ENCODE results near the gene OR2S2. TPM values are rescaled to one million over a fixed set of nuclear protein-coding genes. Genes with fewer than 3 reads are reported as not detected.
A peak's percentile ranks its signal among the peaks of the same experiment; 100 is the strongest.
"Not testable (repeated sequence)": the region's sequence is repeated elsewhere in the genome, so short reads cannot be mapped to it uniquely, and the experiment has no call there.

OR2S2 gene
- total RNA-seq, 2 experiments from 2014 or later, result not detected

DNA sequence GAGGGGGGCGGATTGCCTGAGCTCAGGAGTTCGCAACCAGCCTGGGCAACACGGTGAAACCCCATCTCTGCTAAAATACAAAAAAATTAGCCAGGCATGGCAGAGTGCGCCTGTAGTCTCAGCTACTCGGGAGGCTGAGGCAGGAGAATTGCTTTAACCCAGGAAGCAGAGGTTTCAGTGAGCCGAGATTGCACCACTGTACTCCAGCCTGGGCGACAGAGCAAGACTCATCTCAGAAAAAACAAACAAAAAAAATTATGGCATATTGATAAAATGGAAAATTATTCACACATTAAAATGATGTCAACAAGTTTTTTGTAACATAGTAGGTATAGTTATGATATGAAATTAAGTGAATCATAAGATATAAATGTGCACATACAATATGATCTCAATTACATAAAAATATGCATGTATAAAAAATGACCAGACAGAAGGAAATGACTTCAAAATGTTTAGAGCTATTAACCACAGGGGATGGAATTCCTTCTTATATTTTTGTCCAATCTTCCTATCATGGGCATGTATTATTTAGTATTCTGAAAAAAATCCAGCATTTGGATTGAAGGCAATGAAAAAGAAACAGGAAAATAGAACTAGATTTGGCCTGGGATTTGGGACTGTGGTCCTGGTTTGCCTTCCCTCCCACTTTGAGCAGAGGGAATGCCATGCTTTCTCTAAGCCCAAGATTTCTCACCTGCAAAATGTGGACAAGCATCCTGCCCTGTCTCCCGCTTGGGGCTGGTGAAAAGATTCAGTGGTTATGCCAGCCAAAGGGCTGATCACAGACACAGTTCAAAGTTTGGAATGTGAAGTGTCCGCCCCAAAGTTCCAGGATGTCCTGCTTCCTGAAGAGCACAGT is 29.1 kb downstream of the OR2S2 start:
- no peak for DNase-seq
- no peak overlapping the region for H3K4me3 Mint-ChIP-seq
- H3K9me3 Mint-ChIP-seq, result no peaks in the 10 kb centered on the region
- CTCF ChIA-PET, result interaction anchor here (2.3 kb wide), 1 partner anchor 16 kb away, joined by 7 read pairs; no protein-coding TSS in a partner anchor
- peaks cover 21% of the 10 kb centered on the region for H3K4me1 Mint-ChIP-seq (ENCODE audit: low read depth)
- no peaks in the 10 kb centered on the region for H3K27me3 Mint-ChIP-seq (ENCODE audit: low read depth)
- no peaks in the 10 kb centered on the region for H3K36me3 Mint-ChIP-seq (ENCODE audit: low read depth)
- H3K27ac Mint-ChIP-seq, result no peak overlapping the region
- intact Hi-C loops (cut with micrococcal nuclease), result no loop called here

DNA sequence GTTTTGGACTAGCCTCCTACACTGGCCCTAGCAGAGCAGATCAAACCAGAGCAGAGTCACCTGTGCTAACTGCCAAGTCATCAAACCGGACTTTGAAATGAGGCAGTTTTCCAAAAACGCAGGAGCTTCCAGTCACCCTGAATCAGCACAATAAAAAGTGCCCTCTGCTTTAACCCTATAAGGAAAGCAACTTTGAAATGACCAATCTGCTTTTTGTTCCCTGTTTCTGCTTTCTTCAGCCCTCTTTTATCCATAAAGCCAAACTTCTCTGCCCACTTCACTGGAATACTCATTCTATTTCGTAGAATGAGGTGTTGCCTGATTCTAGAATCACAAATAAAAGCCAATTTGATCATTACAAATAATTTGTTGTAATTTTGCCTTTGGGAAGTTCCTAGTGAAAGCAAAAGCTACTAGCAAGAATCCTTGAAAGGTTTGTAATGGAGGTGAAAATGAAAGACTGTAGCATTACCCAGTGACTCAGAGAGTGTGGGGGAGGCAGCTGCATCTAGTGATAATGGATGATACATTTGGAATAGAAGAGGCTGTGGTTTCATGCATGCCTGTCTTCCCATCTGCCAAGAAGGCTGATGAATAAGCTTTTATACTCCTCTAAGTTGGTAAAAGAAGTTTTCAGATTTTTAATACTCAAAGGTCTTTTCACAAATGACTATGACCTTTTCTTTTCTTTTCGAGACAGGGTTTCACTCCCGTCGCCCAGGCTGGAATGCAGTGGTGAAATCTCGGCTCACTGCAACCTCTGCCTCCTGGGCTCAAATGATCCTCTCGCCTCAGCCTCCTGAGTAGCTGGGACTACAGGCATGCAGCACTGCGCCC is 33.8 kb downstream of the OR2S2 start:
- DNase-seq, result peak; percentile 76
- H3K4me3 Mint-ChIP-seq, result no peak overlapping the region
- H3K27ac Mint-ChIP-seq, result no peak overlapping the region
- H3K27me3 Mint-ChIP-seq (ENCODE audit: low read depth), result no peaks in the 10 kb centered on the region
- H3K4me1 Mint-ChIP-seq (ENCODE audit: low read depth), result peaks cover 26% of the 10 kb centered on the region
- intact Hi-C loops (cut with micrococcal nuclease), result loop anchor here (1.0 kb wide), 2 partner anchors 8 to 16 kb away; no protein-coding TSS in a partner anchor
- CTCF ChIA-PET, result interaction anchor here (0.9 to 2.4 kb wide), 5 partner anchors 16 to 83 kb away, joined by 4 to 13 read pairs (median 7); no protein-coding TSS in a partner anchor
- no peaks in the 10 kb centered on the region for H3K9me3 Mint-ChIP-seq
- H3K36me3 Mint-ChIP-seq (ENCODE audit: low read depth), result no peaks in the 10 kb centered on the region

DNA sequence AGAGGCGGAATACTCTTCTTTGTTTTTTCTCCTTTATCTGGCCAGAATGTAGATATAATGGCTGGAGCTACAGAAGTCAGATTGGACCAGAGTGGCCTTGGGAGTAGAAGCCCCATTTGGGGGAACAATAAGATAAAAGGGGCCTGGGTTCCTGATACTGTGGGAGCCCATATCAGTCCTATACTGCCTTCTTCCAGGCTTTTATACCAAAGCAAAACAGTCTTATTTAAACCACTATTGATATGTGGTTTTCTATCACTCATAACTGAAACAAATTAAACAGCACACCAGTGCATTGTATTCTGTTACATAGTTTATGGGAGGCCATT is 34.4 kb downstream of the OR2S2 start:
- Mint-ChIP-seq H3K27me3 (ENCODE audit: low read depth) (no peaks in the 10 kb centered on the region), H3K4me1 (ENCODE audit: low read depth) (peaks cover 26% of the 10 kb centered on the region), H3K4me3 (no peak overlapping the region), H3K36me3 (ENCODE audit: low read depth) (no peaks in the 10 kb centered on the region), H3K9me3 (no peaks in the 10 kb centered on the region), H3K27ac (no peak overlapping the region)
- DNase-seq, result no peak
- intact Hi-C loops (cut with micrococcal nuclease), result no loop called here
- CTCF ChIA-PET, result interaction anchor here (1.6 to 2.4 kb wide), 4 partner anchors 17 to 22 kb away, joined by 6 to 13 read pairs (median 8); no protein-coding TSS in a partner anchor

DNA sequence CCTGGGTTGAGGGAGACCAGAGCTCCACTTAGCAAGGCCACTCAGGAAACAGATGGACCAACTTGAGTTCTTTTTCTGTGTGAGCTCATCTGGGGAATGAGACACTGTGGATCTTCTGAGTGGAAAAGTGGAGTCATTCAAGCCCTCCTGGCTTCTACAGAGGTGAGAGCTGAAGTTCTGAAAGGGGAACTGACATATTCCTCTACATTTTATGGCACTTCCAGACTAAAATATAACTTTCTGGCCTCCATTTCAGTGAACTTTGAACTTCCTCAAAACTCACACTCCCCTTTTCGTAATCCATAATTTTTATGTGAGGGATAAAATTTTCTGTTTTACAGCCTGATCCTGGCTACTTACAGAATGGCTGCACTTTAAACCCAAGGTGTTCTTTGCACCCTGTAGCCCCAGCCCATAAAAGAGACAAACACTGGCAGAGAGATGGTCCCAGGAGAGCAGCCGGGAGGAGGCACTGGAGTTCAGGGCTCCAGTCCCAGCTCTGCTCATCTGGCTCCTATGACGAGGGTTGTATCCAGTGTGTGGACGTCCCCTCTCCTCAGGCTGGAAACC is 37.8 kb downstream of the OR2S2 start:
- intact Hi-C loops (cut with micrococcal nuclease), result no loop called here
- H3K36me3 Mint-ChIP-seq (ENCODE audit: low read depth), result no peaks in the 10 kb centered on the region
- no peak for DNase-seq
- H3K27me3 Mint-ChIP-seq (ENCODE audit: low read depth), result no peaks in the 10 kb centered on the region
- no peak overlapping the region for H3K4me3 Mint-ChIP-seq
- CTCF ChIA-PET, result interaction anchor here (0.7 to 2.6 kb wide), 5 partner anchors 17 to 88 kb away, joined by 3 to 10 read pairs (median 4); no protein-coding TSS in a partner anchor
- H3K4me1 Mint-ChIP-seq (ENCODE audit: low read depth), result peaks cover 26% of the 10 kb centered on the region
- H3K9me3 Mint-ChIP-seq, result no peaks in the 10 kb centered on the region
- no peak overlapping the region for H3K27ac Mint-ChIP-seq

DNA sequence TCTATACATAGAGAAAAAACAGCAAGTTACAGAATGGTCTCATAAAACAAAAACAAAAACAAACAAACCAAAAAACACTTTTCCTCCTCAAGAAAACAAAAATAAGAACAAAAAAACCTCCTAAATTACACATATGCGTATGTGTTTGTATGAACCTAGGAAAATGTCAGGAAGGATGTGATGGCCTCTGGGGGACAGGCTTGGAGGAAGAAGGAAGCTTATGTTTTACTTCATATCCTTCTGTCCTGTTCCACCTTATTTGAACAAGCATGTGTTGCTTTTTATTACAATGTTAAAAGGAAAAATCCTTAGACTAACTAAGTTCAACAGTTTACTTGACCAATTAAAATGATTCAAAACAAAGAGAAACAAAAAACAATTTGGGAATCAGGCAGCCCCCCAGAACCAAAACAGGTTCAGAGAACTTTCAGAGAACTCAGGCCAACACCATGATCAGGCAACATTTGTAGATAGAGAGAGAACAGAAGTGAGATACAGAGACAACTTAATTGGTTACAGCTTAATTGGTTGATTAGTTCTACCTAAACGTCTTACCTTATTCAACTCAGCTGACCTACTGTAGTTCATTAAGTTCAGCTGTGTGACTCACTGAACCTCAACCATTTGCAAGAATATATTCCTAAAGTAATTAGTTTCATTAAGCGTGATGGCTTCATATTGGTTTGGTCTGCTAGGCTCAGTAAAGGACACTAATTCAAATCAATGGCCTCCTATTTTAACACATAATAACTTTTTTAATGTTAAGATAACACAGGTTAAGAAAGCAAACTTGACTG is 38.5 kb downstream of the OR2S2 start:
- H3K27me3 Mint-ChIP-seq (ENCODE audit: low read depth), result no peaks in the 10 kb centered on the region
- H3K27ac Mint-ChIP-seq, result no peak overlapping the region
- H3K36me3 Mint-ChIP-seq (ENCODE audit: low read depth), result no peaks in the 10 kb centered on the region
- intact Hi-C loops (cut with micrococcal nuclease), result no loop called here
- H3K9me3 Mint-ChIP-seq, result no peaks in the 10 kb centered on the region
- no peak for DNase-seq
- H3K4me3 Mint-ChIP-seq, result no peak overlapping the region
- CTCF ChIA-PET, result interaction anchor here (0.7 to 2.6 kb wide), 5 partner anchors 16 to 89 kb away, joined by 3 to 10 read pairs (median 8); no protein-coding TSS in a partner anchor
- peaks cover 21% of the 10 kb centered on the region for H3K4me1 Mint-ChIP-seq (ENCODE audit: low read depth)

DNA sequence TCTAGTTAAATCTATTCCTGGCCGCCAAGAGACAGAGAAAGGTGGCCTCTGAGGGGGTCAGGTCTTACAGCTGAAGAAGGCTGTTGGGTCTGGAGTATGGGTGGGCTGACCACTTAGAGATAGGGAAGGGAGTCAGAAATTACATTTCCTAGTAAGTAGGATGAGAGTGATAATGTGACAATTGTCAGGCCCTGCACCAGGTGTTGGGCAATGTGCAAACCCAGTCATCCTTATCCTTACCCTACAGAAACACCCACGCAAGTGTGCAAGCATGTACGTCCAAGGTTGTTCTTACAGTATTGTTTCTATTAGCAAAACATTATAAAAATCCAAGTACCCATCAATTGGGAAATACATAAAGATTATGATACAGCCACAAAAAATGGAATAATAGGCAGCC is 39.2 kb downstream of the OR2S2 start:
- no peaks in the 10 kb centered on the region for H3K9me3 Mint-ChIP-seq
- H3K36me3 Mint-ChIP-seq (ENCODE audit: low read depth), result no peaks in the 10 kb centered on the region
- H3K27me3 Mint-ChIP-seq (ENCODE audit: low read depth), result no peaks in the 10 kb centered on the region
- intact Hi-C loops (cut with micrococcal nuclease), result no loop called here
- peaks cover 14% of the 10 kb centered on the region for H3K4me1 Mint-ChIP-seq (ENCODE audit: low read depth)
- CTCF ChIA-PET, result interaction anchor here (1.2 to 2.6 kb wide), 4 partner anchors 16 to 90 kb away, joined by 4 to 10 read pairs (median 8); no protein-coding TSS in a partner anchor
- H3K4me3 Mint-ChIP-seq, result no peak overlapping the region
- no peak overlapping the region for H3K27ac Mint-ChIP-seq
- no peak for DNase-seq

DNA sequence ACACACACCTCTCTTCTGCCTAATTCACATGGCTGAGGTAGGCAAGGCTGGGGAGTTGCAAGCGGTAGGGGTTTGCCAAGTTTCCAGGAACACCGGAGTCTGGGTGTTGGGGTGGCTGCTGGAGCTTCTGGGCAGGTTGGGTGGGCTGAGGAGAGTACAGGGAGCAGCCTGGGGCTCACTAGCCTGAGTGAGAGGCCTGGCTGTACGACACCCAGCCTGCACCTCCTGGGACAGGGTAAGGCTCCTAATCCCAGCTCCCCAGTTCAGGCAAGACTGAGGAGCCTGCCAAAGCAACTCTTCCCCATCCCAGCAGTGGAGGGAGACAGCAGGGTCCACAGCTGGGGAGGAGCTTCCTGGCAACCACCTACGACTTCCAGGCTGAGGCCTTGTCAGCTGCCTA is 40.7 kb downstream of the OR2S2 start:
- H3K4me3 Mint-ChIP-seq, result no peak overlapping the region
- no peak for DNase-seq
- no peaks in the 10 kb centered on the region for H3K36me3 Mint-ChIP-seq (ENCODE audit: low read depth)
- no peak overlapping the region for H3K27ac Mint-ChIP-seq
- H3K4me1 Mint-ChIP-seq (ENCODE audit: low read depth), result peaks cover 8% of the 10 kb centered on the region
- CTCF ChIA-PET, result interaction anchor here (0.7 to 2.1 kb wide), 2 partner anchors 14 to 28 kb away, joined by 4 to 8 read pairs; no protein-coding TSS in a partner anchor
- intact Hi-C loops (cut with micrococcal nuclease), result no loop called here
- no peaks in the 10 kb centered on the region for H3K27me3 Mint-ChIP-seq (ENCODE audit: low read depth)
- no peaks in the 10 kb centered on the region for H3K9me3 Mint-ChIP-seq

DNA sequence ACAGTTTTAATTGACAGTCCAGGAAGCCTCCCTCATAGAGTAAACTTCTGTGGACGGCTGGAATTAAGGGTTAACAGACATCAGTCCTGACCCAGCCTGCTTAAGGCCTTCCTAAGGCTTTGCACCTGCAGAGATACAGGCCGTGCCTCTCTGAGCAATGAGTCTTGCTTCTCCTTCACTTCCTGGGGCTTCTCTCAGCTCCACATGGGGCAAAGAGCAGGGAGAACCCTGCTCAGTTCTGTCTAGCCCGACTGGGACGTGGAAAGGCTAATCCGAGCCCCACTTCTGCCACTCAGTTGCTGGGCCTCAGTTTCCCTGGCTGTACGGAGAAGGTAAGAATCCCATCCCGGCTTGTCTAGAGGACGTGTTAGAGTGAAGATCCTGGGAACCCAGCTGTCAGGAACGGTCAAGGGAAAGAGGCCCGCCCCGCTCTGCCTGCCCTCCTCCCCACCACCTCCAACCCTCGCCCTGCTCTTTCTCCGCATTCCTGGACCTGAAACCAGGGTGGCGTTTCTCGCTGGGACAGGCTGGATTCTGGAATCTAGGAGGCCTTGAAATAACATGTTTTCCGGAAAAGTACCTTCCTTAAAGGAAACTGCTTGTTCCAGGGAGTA is 42.2 kb downstream of the OR2S2 start:
- no peaks in the 10 kb centered on the region for H3K27me3 Mint-ChIP-seq (ENCODE audit: low read depth)
- H3K27ac Mint-ChIP-seq, result no peak overlapping the region
- no peak for DNase-seq
- H3K4me3 Mint-ChIP-seq, result no peak overlapping the region
- no peaks in the 10 kb centered on the region for H3K9me3 Mint-ChIP-seq
- H3K4me1 Mint-ChIP-seq (ENCODE audit: low read depth), result peaks cover 20% of the 10 kb centered on the region
- intact Hi-C loops (cut with micrococcal nuclease), result no loop called here
- H3K36me3 Mint-ChIP-seq (ENCODE audit: low read depth), result no peaks in the 10 kb centered on the region
- CTCF ChIA-PET, result no interaction called here

DNA sequence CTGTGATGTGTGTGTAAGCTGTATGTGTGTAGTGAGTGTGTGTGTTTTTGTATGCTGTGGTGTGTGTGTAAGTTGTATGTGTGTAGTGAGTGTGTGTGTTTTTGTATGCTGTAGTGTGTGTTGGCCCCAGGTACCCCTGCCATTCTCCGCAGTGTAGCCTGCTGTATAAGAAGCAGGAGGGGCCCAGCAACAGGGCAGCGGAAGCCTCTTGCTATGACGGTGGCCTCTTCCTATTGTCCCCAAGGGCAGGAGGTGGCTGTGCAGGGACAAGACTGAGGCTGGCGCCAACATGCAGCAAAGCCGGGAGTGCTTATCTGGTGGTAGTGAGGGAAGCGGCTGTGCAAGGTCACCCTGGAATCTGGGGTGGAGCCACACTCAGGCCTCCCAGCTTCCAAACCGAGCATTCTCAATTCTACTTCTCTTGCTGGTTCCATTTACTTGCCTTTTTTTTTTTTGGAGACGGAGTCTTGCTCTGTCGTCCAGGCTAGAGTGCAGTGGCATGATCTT is 43.6 kb downstream of the OR2S2 start:
- Mint-ChIP-seq H3K36me3 (ENCODE audit: low read depth) (no peaks in the 10 kb centered on the region), H3K4me3 (no peak overlapping the region), H3K27ac (no peak overlapping the region), H3K9me3 (no peaks in the 10 kb centered on the region), H3K27me3 (ENCODE audit: low read depth) (no peaks in the 10 kb centered on the region), H3K4me1 (ENCODE audit: low read depth) (peaks cover 29% of the 10 kb centered on the region)
- CTCF ChIA-PET, result interaction anchor here (0.6 to 1.2 kb wide), 2 partner anchors 23 to 30 kb away, joined by 6 read pairs; no protein-coding TSS in a partner anchor
- peak; percentile 35 for DNase-seq
- intact Hi-C loops (cut with micrococcal nuclease), result loop anchor here (5.0 kb wide), 1 partner anchor 93 kb away; no protein-coding TSS in a partner anchor

DNA sequence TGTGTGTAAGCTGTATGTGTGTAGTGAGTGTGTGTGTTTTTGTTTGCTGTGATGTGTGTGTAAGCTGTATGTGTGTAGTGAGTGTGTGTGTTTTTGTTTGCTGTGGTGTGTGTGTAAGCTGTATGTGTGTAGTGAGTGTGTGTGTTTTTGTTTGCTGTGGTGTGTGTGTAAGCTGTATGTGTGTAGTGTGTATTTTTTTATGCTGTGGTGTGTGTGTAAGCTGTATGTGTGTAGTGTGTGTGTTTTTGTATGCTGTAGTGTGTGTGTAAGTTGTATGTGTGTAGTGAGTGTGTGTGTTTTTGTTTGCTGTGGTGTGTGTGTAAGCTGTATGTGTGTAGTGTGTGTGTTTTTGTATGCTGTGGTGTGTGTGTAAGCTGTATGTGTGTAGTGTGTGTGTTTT is 44.5 kb downstream of the OR2S2 start:
- H3K27me3 Mint-ChIP-seq (ENCODE audit: low read depth); DNase-seq; H3K4me3 Mint-ChIP-seq; H3K27ac Mint-ChIP-seq; H3K36me3 Mint-ChIP-seq (ENCODE audit: low read depth); H3K9me3 Mint-ChIP-seq: not testable (repeated sequence)
- peaks cover 38% of the 10 kb centered on the region for H3K4me1 Mint-ChIP-seq (ENCODE audit: low read depth)
- intact Hi-C loops (cut with micrococcal nuclease), result loop anchor here (5.0 kb wide), 1 partner anchor 94 kb away; no protein-coding TSS in a partner anchor
- CTCF ChIA-PET, result interaction anchor here (0.5 to 1.2 kb wide), 5 partner anchors 10 to 146 kb away, joined by 3 to 6 read pairs (median 3); no protein-coding TSS in a partner anchor
